Subcutaneous abdominal adipose tissue (tissue), 5 donors: ENCODE measurements around the gene PLK1.

Experiments used
- H3K27ac ChIP-seq: one replicate; pipeline ENCODE4 v1.7.0; 2013; ENCODE audit warnings: low read depth, mild to moderate bottlenecking, inconsistent platforms, low read length, moderate library complexity
- H3K27me3 ChIP-seq, 5 donors: one replicate each; pipeline ENCODE4 v1.7.0; 2013; ENCODE audit warnings: low read length in 5 of 5, inconsistent platforms in 1 of 5; ENCODE audit not compliant: control insufficient read depth in 5 of 5, insufficient read depth in 4 of 5
- H3K36me3 ChIP-seq, 5 donors: one replicate each; pipeline ENCODE4 v1.7.0; 2013; ENCODE audit warnings: low read length in 5 of 5; ENCODE audit not compliant: control insufficient read depth in 5 of 5, insufficient read depth in 5 of 5
- H3K4me1 ChIP-seq, 5 donors: one replicate each; pipeline ENCODE4 v1.7.0; 2013; ENCODE audit warnings: low read length in 5 of 5, mild to moderate bottlenecking in 3 of 5, moderate library complexity in 1 of 5; ENCODE audit not compliant: control insufficient read depth in 5 of 5, insufficient read depth in 5 of 5
- H3K4me3 ChIP-seq, 5 donors: one replicate each; pipeline ENCODE4 v1.7.0; 2013; ENCODE audit warnings: low read length in 5 of 5, low read depth in 1 of 5
- H3K9ac ChIP-seq, 5 donors: one replicate each; pipeline ENCODE4 v1.7.0; 2013; ENCODE audit warnings: low read length in 5 of 5, mild to moderate bottlenecking in 4 of 5, moderate library complexity in 3 of 5
- H3K9me3 ChIP-seq, 5 donors: one replicate each; pipeline ENCODE4 v1.7.0; 2013; ENCODE audit warnings: low read length in 5 of 5; ENCODE audit not compliant: control insufficient read depth in 5 of 5
- donor health status: healthy.
- donor health status: healthy.
- donor health status: healthy.
- donor health status: healthy.
- donor health status: healthy.

The PLK1 gene

GRCh38 chr16:23679274-23679985 lies 741 bp downstream of the PLK1 start:
- peak overlapping the region in 3 of 5 donors; percentile 10 to 67 (median 59) for H3K9ac ChIP-seq
- peaks cover 0 to 16% (median 15%) of the 10 kb centered on the region in 5 donors for H3K4me1 ChIP-seq
- no peak overlapping the region for H3K27ac ChIP-seq
- no peaks in the 10 kb centered on the region for H3K27me3 ChIP-seq
- no peaks in the 10 kb centered on the region for H3K9me3 ChIP-seq
- peaks cover 0 to 41% (median 24%) of the 10 kb centered on the region in 5 donors for H3K36me3 ChIP-seq
- peak overlapping the region; percentile 60 to 80 (median 73) for H3K4me3 ChIP-seq

- H3K9me3 ChIP-seq: no peaks in the 10 kb centered on the region
- H3K27me3 ChIP-seq: no peaks in the 10 kb centered on the region
- peaks cover 0 to 16% (median 15%) of the 10 kb centered on the region in 5 donors for H3K4me1 ChIP-seq
- no peak overlapping the region for H3K9ac ChIP-seq
- peaks cover 0 to 42% (median 24%) of the 10 kb centered on the region in 5 donors for H3K36me3 ChIP-seq
- no peak overlapping the region for H3K4me3 ChIP-seq
- H3K27ac ChIP-seq: no peak overlapping the region
These were observed 1.3 kb downstream of the PLK1 start for GRCh38 chr16:23679986-23680336.

GRCh38 chr16:23682181-23682580 lies 3.5 kb downstream of the PLK1 start:
- peaks cover 0 to 16% (median 15%) of the 10 kb centered on the region in 5 donors for H3K4me1 ChIP-seq
- peaks cover 0 to 43% (median 23%) of the 10 kb centered on the region in 5 donors for H3K36me3 ChIP-seq
- H3K27me3 ChIP-seq: no peaks in the 10 kb centered on the region
- no peaks in the 10 kb centered on the region for H3K9me3 ChIP-seq
- no peak overlapping the region for H3K4me3 ChIP-seq
- H3K27ac ChIP-seq: no peak overlapping the region
- no peak overlapping the region for H3K9ac ChIP-seq

GRCh38 chr16:23683487-23683886 lies 4.8 kb downstream of the PLK1 start:
- Histone ChIP-seq H3K27ac (no peak overlapping the region), H3K27me3 (no peaks in the 10 kb centered on the region), H3K9ac (no peak overlapping the region), H3K4me3 (no peak overlapping the region), H3K9me3 (no peaks in the 10 kb centered on the region), H3K36me3 (peaks cover 0 to 56% (median 36%) of the 10 kb centered on the region in 5 donors), H3K4me1 (peaks cover 0 to 11% (median 10%) of the 10 kb centered on the region in 5 donors)

- Histone ChIP-seq H3K27ac (no peak overlapping the region), H3K4me3 (no peak overlapping the region), H3K9me3 (no peaks in the 10 kb centered on the region), H3K4me1 (peaks cover 0 to 14% (median 8%) of the 10 kb centered on the region in 5 donors), H3K27me3 (no peaks in the 10 kb centered on the region), H3K36me3 (peaks cover 0 to 66% (median 53%) of the 10 kb centered on the region in 5 donors), H3K9ac (no peak overlapping the region)
These were observed 8.5 kb downstream of the PLK1 start for GRCh38 chr16:23687034-23687808.

- Histone ChIP-seq H3K36me3 (peaks cover 0 to 48% (median 42%) of the 10 kb centered on the region in 5 donors), H3K9me3 (no peaks in the 10 kb centered on the region), H3K27me3 (no peaks in the 10 kb centered on the region), H3K27ac (no peak overlapping the region), H3K4me1 (peaks cover 0 to 22% (median 15%) of the 10 kb centered on the region in 5 donors), H3K4me3 (no peak overlapping the region), H3K9ac (no peak overlapping the region)
These were observed 10.9 kb downstream of the PLK1 start for GRCh38 chr16:23689442-23690187.

- no peaks in the 10 kb centered on the region for H3K9me3 ChIP-seq
- no peak overlapping the region for H3K27ac ChIP-seq
- H3K4me1 ChIP-seq: peaks cover 0 to 29% (median 22%) of the 10 kb centered on the region in 5 donors
- H3K4me3 ChIP-seq: no peak overlapping the region
- H3K27me3 ChIP-seq: no peaks in the 10 kb centered on the region
- H3K9ac ChIP-seq: no peak overlapping the region
- H3K36me3 ChIP-seq: peaks cover 0 to 48% (median 42%) of the 10 kb centered on the region in 5 donors
These were observed 12.2 kb downstream of the PLK1 start for GRCh38 chr16:23690771-23691482.

- no peak overlapping the region for H3K27ac ChIP-seq
- H3K9me3 ChIP-seq: no peaks in the 10 kb centered on the region
- H3K27me3 ChIP-seq: no peaks in the 10 kb centered on the region
- H3K4me3 ChIP-seq: no peak overlapping the region
- peaks cover 0 to 45% (median 42%) of the 10 kb centered on the region in 5 donors for H3K36me3 ChIP-seq
- H3K9ac ChIP-seq: no peak overlapping the region
- H3K4me1 ChIP-seq: peaks cover 0 to 29% (median 22%) of the 10 kb centered on the region in 5 donors
These were observed 12.9 kb downstream of the PLK1 start for GRCh38 chr16:23691483-23692189.

GRCh38 chr16:23692190-23692837 lies 13.6 kb downstream of the PLK1 start:
- Histone ChIP-seq H3K4me3 (no peak overlapping the region), H3K36me3 (peaks cover 0 to 40% (median 38%) of the 10 kb centered on the region in 5 donors), H3K9me3 (no peaks in the 10 kb centered on the region), H3K9ac (no peak overlapping the region), H3K27ac (no peak overlapping the region), H3K27me3 (no peaks in the 10 kb centered on the region), H3K4me1 (peaks cover 0 to 29% (median 22%) of the 10 kb centered on the region in 5 donors)
